K562 (cell line): ENCODE results near the gene ZNF181. TPM values are rescaled to one million over a fixed set of nuclear protein-coding genes. Genes with fewer than 3 reads are reported as not detected.

ENCODE experiments used
- CBX3 ChIP-seq, 2 experiments: IDR thresholded peaks; 1 replicate in 1 of 2; 2 replicates in 1 of 2; pipeline ENCODE4 v1.6.1; 2012; ENCODE audit warnings: inconsistent platforms in 2 of 2, low read length in 2 of 2, borderline replicate concordance in 1 of 2, control low read depth in 1 of 2
- CREB1 ChIP-seq, 2 experiments: sonication (generic) in 1 of 2; formaldehyde crosslinking in 1 of 2; IDR thresholded peaks; 2 replicates each; pipeline versions ENCODE4 v1.6.1 to v1.8.0; 2012 to 2022; ENCODE audit warnings: inconsistent platforms in 1 of 2, mild to moderate bottlenecking in 1 of 2, missing genetic modification reagents in 1 of 2, moderate library complexity in 1 of 2
- E2F6 ChIP-seq, 2 experiments: IDR thresholded peaks; 2 replicates each; pipeline ENCODE4 v1.6.1; 2011; ENCODE audit warnings: borderline replicate concordance in 1 of 2, control low read depth in 1 of 2, low read depth in 1 of 2, low read length in 1 of 2, mild to moderate bottlenecking in 1 of 2, mixed read lengths in 1 of 2, moderate library complexity in 1 of 2; ENCODE audit not compliant: insufficient read depth in 1 of 2, insufficient read length in 1 of 2, poor library complexity in 1 of 2, severe bottlenecking in 1 of 2; ENCODE audit errors: extremely low read depth in 1 of 2
- MTA3 ChIP-seq: fragments of 450-650 bp; formaldehyde crosslinking; IDR thresholded peaks from 2 replicates; pipeline ENCODE4 v1.6.1; 2017; ENCODE audit warnings: mild to moderate bottlenecking, borderline replicate concordance
- NCOA4 ChIP-seq: fragments of 450-650 bp; IDR thresholded peaks from 2 replicates; pipeline ENCODE4 v1.6.1; 2018; ENCODE audit warnings: mild to moderate bottlenecking; ENCODE audit not compliant: partially characterized antibody
- PKNOX1 ChIP-seq: fragments of 450-650 bp; IDR thresholded peaks from 2 replicates; pipeline ENCODE4 v1.6.1; 2016
- RAD51 ChIP-seq: fragments of 450-650 bp; IDR thresholded peaks from 2 replicates; pipeline ENCODE4 v1.7.1; 2016; ENCODE audit warnings: low read depth, mild to moderate bottlenecking, borderline replicate concordance
- TAF9B ChIP-seq: fragments of 450-650 bp; IDR thresholded peaks from 2 replicates; pipeline ENCODE4 v1.6.1; 2018; ENCODE audit warnings: mild to moderate bottlenecking; ENCODE audit not compliant: partially characterized antibody
- TCFL5 ChIP-seq: fragments of 250-450 bp; sonication (Bioruptor Pico); conservative IDR thresholded peaks from 2 replicates; pipeline ENCODE4 v1.6.1; 2021; ENCODE audit warnings: mild to moderate bottlenecking, moderate library complexity, matching md5 sums
- TEAD4 ChIP-seq, 2 experiments: sonication (generic) in 1 of 2; formaldehyde crosslinking in 1 of 2; IDR thresholded peaks; 2 replicates each; pipeline versions ENCODE4 v1.6.1 to v1.8.0; 2012 to 2022; ENCODE audit warnings: borderline replicate concordance in 1 of 2, inconsistent platforms in 1 of 2, low read length in 1 of 2, mild to moderate bottlenecking in 1 of 2, missing genetic modification reagents in 1 of 2
- THAP7 ChIP-seq: fragments of 250-450 bp; sonication (Bioruptor Pico); IDR thresholded peaks from 2 replicates; pipeline ENCODE4 v1.5.0; 2021
- WHSC1 ChIP-seq: IDR thresholded peaks from one replicate; pipeline ENCODE4 v1.6.1; 2012; ENCODE audit warnings: low read length, control low read depth, inconsistent platforms
- ZNF124 ChIP-seq: sonication (generic); formaldehyde crosslinking; IDR thresholded peaks from 2 replicates; pipeline ENCODE4 v1.8.1; 2022; ENCODE audit warnings: missing genetic modification reagents
- ZNF24 ChIP-seq: fragments of 450-650 bp; IDR thresholded peaks from 2 replicates; pipeline ENCODE4 v1.6.1; 2016
- polyA plus RNA-seq, 8 experiments: library from polyadenylated mRNA; depleted of rRNA in 4 of 8; stranded (reverse) in 5 of 8; unstranded in 3 of 8; fragments of >200 nt; fragmentation: Nextera tagmentation in 2 of 8; fragmentation: Illumina TruSeq in 1 of 8; extraction: Ambion mirVana in 2 of 8; extraction: Trizol in 1 of 8; gene quantifications; 2 replicates each; pipeline versions ENCODE4 v1.2.1 to v1.2.3, GENCODE V29; 2011 to 2014; ENCODE audit warnings: inconsistent platforms in 1 of 8, missing spikeins in 1 of 8
- total RNA-seq, 7 experiments: library from RNA; depleted of rRNA in 6 of 7; stranded (reverse); fragments of >200 nt in 6 of 7; fragmentation: Illumina TruSeq in 2 of 7; extraction: Trizol in 2 of 7; gene quantifications; 2 replicates each; pipeline versions ENCODE4 v1.2.1 to v1.2.3, GENCODE V29; 2011 to 2021; ENCODE audit warnings: low replicate concordance in 1 of 7
- TF ChIP-seq, protein P1 (sequence below): IDR thresholded peaks from 2 replicates; pipeline ENCODE4 v1.6.1; 2011; ENCODE audit warnings: borderline replicate concordance, low read depth, mild to moderate bottlenecking, moderate library complexity, low read length; ENCODE audit not compliant: insufficient read depth, poor library complexity, severe bottlenecking
- TF ChIP-seq, protein P2 (sequence below): sonication (generic); formaldehyde crosslinking; IDR thresholded peaks from 2 replicates; pipeline ENCODE4 v1.8.0; 2022; ENCODE audit warnings: missing genetic modification reagents, mild to moderate bottlenecking, borderline replicate concordance
- TF ChIP-seq, protein P3 (sequence below): fragments of 250-450 bp; sonication (Bioruptor Pico); IDR thresholded peaks from 2 replicates; pipeline ENCODE4 v1.5.1; 2021; ENCODE audit warnings: mild to moderate bottlenecking

Gene ZNF181
- total and polyA plus RNA-seq, 9 of the 15 experiments (the other 6 are each of a cell fraction or from before 2014, with no cell fraction given) = 4.3 to 20.3 (median 12.1) TPM

DNA sequence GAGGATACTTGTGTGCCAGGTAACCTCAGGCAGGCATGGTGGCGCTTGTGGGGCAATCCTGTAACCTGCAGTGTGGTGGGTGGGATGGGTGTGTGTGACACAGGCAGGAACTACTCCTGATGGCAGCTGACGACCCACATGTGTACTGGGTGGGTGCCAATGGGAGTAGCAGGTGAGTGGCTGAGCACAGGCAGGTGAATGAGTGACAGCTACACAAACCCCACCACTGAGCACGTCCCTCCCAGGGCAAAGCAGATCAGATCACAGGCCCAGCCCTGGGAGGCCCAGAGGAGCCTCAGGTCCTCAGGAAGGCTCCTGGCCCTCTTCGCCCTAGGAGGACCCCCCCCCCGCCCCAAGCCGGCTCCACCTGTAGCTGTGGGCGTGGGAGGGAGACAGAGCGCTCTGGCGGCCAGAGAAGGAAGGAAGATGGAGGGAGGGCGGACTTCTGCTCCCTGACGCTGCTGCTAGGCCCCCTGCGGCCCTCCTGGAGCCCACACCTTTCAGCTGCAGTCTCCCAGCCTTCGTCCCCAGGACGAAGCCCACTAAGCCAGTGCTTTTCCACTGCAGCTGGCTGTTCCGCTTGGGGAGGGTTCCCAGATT lies 1.3 kb upstream of the ZNF181 start (continued):
- TF ChIP-seq CREB1 (IDR thresholded peaks at IDR 0.05) = no peak
- TF ChIP-seq CREB1 (CRISPR knock-in tag; IDR thresholded peaks at IDR 0.05) = no peak
- no peak for TF ChIP-seq MTA3
- TF ChIP-seq, protein P1, sequence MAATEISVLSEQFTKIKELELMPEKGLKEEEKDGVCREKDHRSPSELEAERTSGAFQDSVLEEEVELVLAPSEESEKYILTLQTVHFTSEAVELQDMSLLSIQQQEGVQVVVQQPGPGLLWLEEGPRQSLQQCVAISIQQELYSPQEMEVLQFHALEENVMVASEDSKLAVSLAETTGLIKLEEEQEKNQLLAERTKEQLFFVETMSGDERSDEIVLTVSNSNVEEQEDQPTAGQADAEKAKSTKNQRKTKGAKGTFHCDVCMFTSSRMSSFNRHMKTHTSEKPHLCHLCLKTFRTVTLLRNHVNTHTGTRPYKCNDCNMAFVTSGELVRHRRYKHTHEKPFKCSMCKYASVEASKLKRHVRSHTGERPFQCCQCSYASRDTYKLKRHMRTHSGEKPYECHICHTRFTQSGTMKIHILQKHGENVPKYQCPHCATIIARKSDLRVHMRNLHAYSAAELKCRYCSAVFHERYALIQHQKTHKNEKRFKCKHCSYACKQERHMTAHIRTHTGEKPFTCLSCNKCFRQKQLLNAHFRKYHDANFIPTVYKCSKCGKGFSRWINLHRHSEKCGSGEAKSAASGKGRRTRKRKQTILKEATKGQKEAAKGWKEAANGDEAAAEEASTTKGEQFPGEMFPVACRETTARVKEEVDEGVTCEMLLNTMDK = peak; percentile 32
- TF ChIP-seq CBX3 (IDR thresholded peaks at IDR 0.05; ENCODE audit: borderline replicate concordance in 1 of 2, low read length in 2 of 2) = no peak
- TF ChIP-seq THAP7 (CRISPR knock-in tag) = no peak
- no peak for TF ChIP-seq ZNF24
- TF ChIP-seq WHSC1 = no peak
- TF ChIP-seq TCFL5 (CRISPR knock-in tag) = no peak
- peak in 1 of 2 experiments; percentile 16 for TF ChIP-seq E2F6 (IDR thresholded peaks at IDR 0.05; ENCODE audit: borderline replicate concordance in 1 of 2, extremely low read depth in 1 of 2, insufficient read depth in 1 of 2, insufficient read length in 1 of 2, low read depth in 1 of 2, low read length in 1 of 2, poor library complexity in 1 of 2, severe bottlenecking in 1 of 2)
- no peak for TF ChIP-seq RAD51
- TF ChIP-seq, protein P2, sequence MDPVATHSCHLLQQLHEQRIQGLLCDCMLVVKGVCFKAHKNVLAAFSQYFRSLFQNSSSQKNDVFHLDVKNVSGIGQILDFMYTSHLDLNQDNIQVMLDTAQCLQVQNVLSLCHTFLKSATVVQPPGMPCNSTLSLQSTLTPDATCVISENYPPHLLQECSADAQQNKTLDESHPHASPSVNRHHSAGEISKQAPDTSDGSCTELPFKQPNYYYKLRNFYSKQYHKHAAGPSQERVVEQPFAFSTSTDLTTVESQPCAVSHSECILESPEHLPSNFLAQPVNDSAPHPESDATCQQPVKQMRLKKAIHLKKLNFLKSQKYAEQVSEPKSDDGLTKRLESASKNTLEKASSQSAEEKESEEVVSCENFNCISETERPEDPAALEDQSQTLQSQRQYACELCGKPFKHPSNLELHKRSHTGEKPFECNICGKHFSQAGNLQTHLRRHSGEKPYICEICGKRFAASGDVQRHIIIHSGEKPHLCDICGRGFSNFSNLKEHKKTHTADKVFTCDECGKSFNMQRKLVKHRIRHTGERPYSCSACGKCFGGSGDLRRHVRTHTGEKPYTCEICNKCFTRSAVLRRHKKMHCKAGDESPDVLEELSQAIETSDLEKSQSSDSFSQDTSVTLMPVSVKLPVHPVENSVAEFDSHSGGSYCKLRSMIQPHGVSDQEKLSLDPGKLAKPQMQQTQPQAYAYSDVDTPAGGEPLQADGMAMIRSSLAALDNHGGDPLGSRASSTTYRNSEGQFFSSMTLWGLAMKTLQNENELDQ (CRISPR knock-in tag) = no peak
- no peak for TF ChIP-seq TAF9B
- no peak for TF ChIP-seq ZNF124 (CRISPR knock-in tag)
- no peak for TF ChIP-seq NCOA4
- no peak for TF ChIP-seq TEAD4 (IDR thresholded peaks at IDR 0.05; ENCODE audit: low read length)
- no peak for TF ChIP-seq TEAD4 (CRISPR knock-in tag; IDR thresholded peaks at IDR 0.05; ENCODE audit: borderline replicate concordance)
- TF ChIP-seq, protein P3, sequence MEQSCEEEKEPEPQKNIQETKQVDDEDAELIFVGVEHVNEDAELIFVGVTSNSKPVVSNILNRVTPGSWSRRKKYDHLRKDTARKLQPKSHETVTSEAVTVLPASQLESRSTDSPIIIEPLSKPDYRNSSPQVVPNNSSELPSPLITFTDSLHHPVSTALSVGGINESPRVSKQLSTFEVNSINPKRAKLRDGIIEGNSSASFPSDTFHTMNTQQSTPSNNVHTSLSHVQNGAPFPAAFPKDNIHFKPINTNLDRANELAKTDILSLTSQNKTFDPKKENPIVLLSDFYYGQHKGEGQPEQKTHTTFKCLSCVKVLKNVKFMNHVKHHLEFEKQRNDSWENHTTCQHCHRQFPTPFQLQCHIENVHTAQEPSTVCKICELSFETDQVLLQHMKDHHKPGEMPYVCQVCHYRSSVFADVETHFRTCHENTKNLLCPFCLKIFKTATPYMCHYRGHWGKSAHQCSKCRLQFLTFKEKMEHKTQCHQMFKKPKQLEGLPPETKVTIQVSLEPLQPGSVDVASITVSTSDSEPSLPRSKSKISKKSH (CRISPR knock-in tag) = no peak
- peak; percentile 67 for TF ChIP-seq PKNOX1
